Measurements from ENCODE around the gene ZNF433. TPM values are rescaled to one million over a fixed set of nuclear protein-coding genes. Genes with fewer than 3 reads are reported as not detected.
"Not testable (repeated sequence)": the region's sequence is repeated elsewhere in the genome, so short reads cannot be mapped to it uniquely, and the experiment has no call there.

Gene ZNF433
- 4.1 and 5.1 TPM in 2 replicates for total RNA-seq

- Histone ChIP-seq H2AFZ (ENCODE audit: low read length) (peak within 1 kb of the TSS; percentile 99), H3K36me3 (ENCODE audit: insufficient read depth, low read length) (no peaks in the 10 kb centered on the region), H3K27me3 (ENCODE audit: insufficient read depth, low read length) (no peaks in the 10 kb centered on the region), H3K27ac (ENCODE audit: low read depth, low read length) (peak within 1 kb of the TSS; percentile 95), H3K4me1 (ENCODE audit: insufficient read depth, low read length) (peaks cover 6% of the 10 kb centered on the region), H4K20me1 (ENCODE audit: insufficient read depth, low read length) (no peaks in the 10 kb centered on the region), H3K4me2 (ENCODE audit: insufficient read depth, low read length) (peak within 1 kb of the TSS; percentile 94), H3K79me2 (ENCODE audit: insufficient read depth, low read length) (peaks cover 24% of the 10 kb centered on the region), H3K4me3 (ENCODE audit: insufficient read depth, low read length) (peak within 1 kb of the TSS; percentile 96), H3K9me3 (ENCODE audit: low read depth, low read length) (no peaks in the 10 kb centered on the region)
- no peak for TF ChIP-seq CTCF (IDR thresholded peaks at IDR 0.05; ENCODE audit: extremely low read depth, low read depth, low read length)
- peak; percentile 99 for DNase-seq (ENCODE audit: insufficient read length, low spot score, missing footprints)
Observed at GRCh38 chr19:12035220-12036172, at the start of gene ZNF433. Gene ZNF433, minus strand, starts transcription at chr19:12035679. Its CDS starts 140 bp downstream, at chr19:12035539.

- DNase-seq (ENCODE audit: insufficient read length, low spot score, missing footprints); H3K4me3 ChIP-seq (ENCODE audit: insufficient read depth, low read length); H3K4me2 ChIP-seq (ENCODE audit: insufficient read depth, low read length); H3K79me2 ChIP-seq (ENCODE audit: insufficient read depth, low read length); H4K20me1 ChIP-seq (ENCODE audit: insufficient read depth, low read length); H3K36me3 ChIP-seq (ENCODE audit: insufficient read depth, low read length); H2AFZ ChIP-seq (ENCODE audit: low read length); H3K4me1 ChIP-seq (ENCODE audit: insufficient read depth, low read length); H3K27me3 ChIP-seq (ENCODE audit: insufficient read depth, low read length); H3K27ac ChIP-seq (ENCODE audit: low read depth, low read length): not testable (repeated sequence)
- H3K9me3 ChIP-seq (ENCODE audit: low read depth, low read length): peaks cover 12% of the 10 kb centered on the region
Observed at GRCh38 chr19:12083336-12083735, 47.9 kb upstream of the ZNF433 start.

GRCh38 chr19:12077375-12077774, 41.9 kb upstream of the ZNF433 start:
- Histone ChIP-seq H4K20me1 (ENCODE audit: insufficient read depth, low read length) (no peaks in the 10 kb centered on the region), H3K79me2 (ENCODE audit: insufficient read depth, low read length) (no peaks in the 10 kb centered on the region), H3K4me1 (ENCODE audit: insufficient read depth, low read length) (no peaks in the 10 kb centered on the region), H3K9me3 (ENCODE audit: low read depth, low read length) (peaks cover 48% of the 10 kb centered on the region), H3K4me3 (ENCODE audit: insufficient read depth, low read length) (no peak overlapping the region), H3K27me3 (ENCODE audit: insufficient read depth, low read length) (no peaks in the 10 kb centered on the region), H3K36me3 (ENCODE audit: insufficient read depth, low read length) (peaks cover 43% of the 10 kb centered on the region), H3K4me2 (ENCODE audit: insufficient read depth, low read length) (no peak overlapping the region), H2AFZ (ENCODE audit: low read length) (no peak overlapping the region), H3K27ac (ENCODE audit: low read depth, low read length) (no peak overlapping the region)
- no peak for TF ChIP-seq CTCF (IDR thresholded peaks at IDR 0.05; ENCODE audit: extremely low read depth, low read depth, low read length)
- DNase-seq (ENCODE audit: insufficient read length, low spot score, missing footprints): no peak

GRCh38 chr19:12076331-12076730, 40.9 kb upstream of the ZNF433 start:
- H3K27ac ChIP-seq (ENCODE audit: low read depth, low read length); H4K20me1 ChIP-seq (ENCODE audit: insufficient read depth, low read length); H3K4me3 ChIP-seq (ENCODE audit: insufficient read depth, low read length); H3K27me3 ChIP-seq (ENCODE audit: insufficient read depth, low read length); H3K4me1 ChIP-seq (ENCODE audit: insufficient read depth, low read length); H3K79me2 ChIP-seq (ENCODE audit: insufficient read depth, low read length); H2AFZ ChIP-seq (ENCODE audit: low read length); DNase-seq (ENCODE audit: insufficient read length, low spot score, missing footprints); H3K4me2 ChIP-seq (ENCODE audit: insufficient read depth, low read length): not testable (repeated sequence)
- peaks cover 43% of the 10 kb centered on the region for H3K36me3 ChIP-seq (ENCODE audit: insufficient read depth, low read length)
- H3K9me3 ChIP-seq (ENCODE audit: low read depth, low read length): peaks cover 48% of the 10 kb centered on the region
